NCI-H1417 treated with DMSO at 0.1 percent for 48 hours (cell line): Measurements from ENCODE around the gene RBMS1.

Experiments used
- DNase-seq: peaks from one replicate; lab custom pipeline; 2025; lab: John Stamatoyannopoulos, UW

The RBMS1 gene

GRCh38 chr2:160493227-160494028 is at the start of gene RBMS1:
Gene RBMS1, minus strand, starts transcription at chr2:160493807. Its CDS starts 444 bp downstream, at chr2:160493363.
- DNase-seq = no peak

- DNase-seq = no peak
Observed at GRCh38 chr2:160541745-160542144, 48.1 kb upstream of the RBMS1 start.

- no peak for DNase-seq
Observed at GRCh38 chr2:160538559-160539355, 45.1 kb upstream of the RBMS1 start.

- DNase-seq = no peak
Observed at GRCh38 chr2:160538115-160538514, 44.5 kb upstream of the RBMS1 start.

- no peak for DNase-seq
Observed at GRCh38 chr2:160534996-160535395, 41.4 kb upstream of the RBMS1 start.

GRCh38 chr2:160534249-160534648 is 40.6 kb upstream of the RBMS1 start:
- no peak for DNase-seq

- DNase-seq = no peak
Observed at GRCh38 chr2:160533482-160533881, 39.9 kb upstream of the RBMS1 start.

- DNase-seq = no peak
Observed at GRCh38 chr2:160532388-160532787, 38.8 kb upstream of the RBMS1 start.

- no peak for DNase-seq
Observed at GRCh38 chr2:160522951-160523710, 29.5 kb upstream of the RBMS1 start.

GRCh38 chr2:160517731-160518130 is 24.1 kb upstream of the RBMS1 start:
- DNase-seq = no peak

GRCh38 chr2:160516547-160517365 is 23.1 kb upstream of the RBMS1 start:
- DNase-seq = no peak

GRCh38 chr2:160515120-160515519 is 21.5 kb upstream of the RBMS1 start:
- DNase-seq = no peak

GRCh38 chr2:160513120-160513519 is 19.5 kb upstream of the RBMS1 start:
- no peak for DNase-seq

GRCh38 chr2:160512491-160512890 is 18.9 kb upstream of the RBMS1 start:
- no peak for DNase-seq

- no peak for DNase-seq
Observed at GRCh38 chr2:160510617-160511016, 17.0 kb upstream of the RBMS1 start.

GRCh38 chr2:160509016-160509415 is 15.4 kb upstream of the RBMS1 start:
- no peak for DNase-seq

GRCh38 chr2:160507464-160507863 is 13.9 kb upstream of the RBMS1 start:
- no peak for DNase-seq

GRCh38 chr2:160507046-160507407 is 13.4 kb upstream of the RBMS1 start:
- DNase-seq = no peak

- DNase-seq = no peak
Observed at GRCh38 chr2:160506371-160507045, 12.9 kb upstream of the RBMS1 start.

- no peak for DNase-seq
Observed at GRCh38 chr2:160505256-160505655, 11.6 kb upstream of the RBMS1 start.

GRCh38 chr2:160502478-160502877 is 8.9 kb upstream of the RBMS1 start:
- DNase-seq = no peak
